Superior temporal gyrus (tissue), 1 donor: ENCODE measurements around the gene COL11A2.
A peak's percentile ranks its signal among the peaks of the same experiment; 100 is the strongest.

Source experiments
- DNase-seq: peaks from one replicate; pipeline ENCODE4 v3.0.0-alpha.2; 2016; ENCODE audit errors: extremely low spot score

Gene COL11A2

GRCh38 chr6:33192671-33193602, 670 bp upstream of the COL11A2 start:
- peak; percentile 62 for DNase-seq

DNA sequence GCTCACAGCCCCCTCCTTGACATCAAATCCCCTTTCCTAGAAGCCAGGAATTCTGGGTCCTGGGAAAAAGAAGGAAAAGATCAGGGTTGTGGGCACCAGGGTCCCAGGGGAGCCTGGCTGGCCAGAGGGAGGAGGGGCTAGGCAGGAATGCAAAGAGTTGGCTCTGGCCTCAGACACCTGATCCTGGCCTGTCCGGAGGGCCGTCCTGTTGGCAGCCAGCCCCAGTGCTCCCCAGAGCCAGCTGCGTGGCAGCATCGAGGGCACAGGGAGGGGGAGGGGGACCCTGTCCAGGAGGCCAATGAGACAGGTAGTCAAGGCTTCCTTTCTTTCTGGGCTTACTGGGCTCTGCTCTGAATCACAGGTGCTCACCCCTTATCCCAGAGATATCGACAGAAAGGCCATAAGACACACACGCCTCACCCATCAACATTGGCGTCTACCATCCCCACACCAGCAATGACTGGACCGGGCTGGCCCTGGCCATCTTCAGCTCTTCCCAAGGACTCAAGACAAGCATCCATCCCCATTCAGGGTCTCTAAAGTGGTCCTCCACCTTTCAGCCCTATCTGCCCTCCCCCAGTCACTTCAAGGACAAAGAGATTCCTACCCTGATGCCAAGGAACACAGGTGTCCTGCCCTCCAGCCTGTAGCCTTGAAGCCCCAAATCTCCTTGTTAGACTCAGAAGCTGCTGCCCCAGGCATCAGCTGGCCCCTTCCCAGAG, 723 bp downstream of the COL11A2 start:
- no peak for DNase-seq

GRCh38 chr6:33190504-33191107, 1.7 kb downstream of the COL11A2 start:
- DNase-seq: no peak

DNA sequence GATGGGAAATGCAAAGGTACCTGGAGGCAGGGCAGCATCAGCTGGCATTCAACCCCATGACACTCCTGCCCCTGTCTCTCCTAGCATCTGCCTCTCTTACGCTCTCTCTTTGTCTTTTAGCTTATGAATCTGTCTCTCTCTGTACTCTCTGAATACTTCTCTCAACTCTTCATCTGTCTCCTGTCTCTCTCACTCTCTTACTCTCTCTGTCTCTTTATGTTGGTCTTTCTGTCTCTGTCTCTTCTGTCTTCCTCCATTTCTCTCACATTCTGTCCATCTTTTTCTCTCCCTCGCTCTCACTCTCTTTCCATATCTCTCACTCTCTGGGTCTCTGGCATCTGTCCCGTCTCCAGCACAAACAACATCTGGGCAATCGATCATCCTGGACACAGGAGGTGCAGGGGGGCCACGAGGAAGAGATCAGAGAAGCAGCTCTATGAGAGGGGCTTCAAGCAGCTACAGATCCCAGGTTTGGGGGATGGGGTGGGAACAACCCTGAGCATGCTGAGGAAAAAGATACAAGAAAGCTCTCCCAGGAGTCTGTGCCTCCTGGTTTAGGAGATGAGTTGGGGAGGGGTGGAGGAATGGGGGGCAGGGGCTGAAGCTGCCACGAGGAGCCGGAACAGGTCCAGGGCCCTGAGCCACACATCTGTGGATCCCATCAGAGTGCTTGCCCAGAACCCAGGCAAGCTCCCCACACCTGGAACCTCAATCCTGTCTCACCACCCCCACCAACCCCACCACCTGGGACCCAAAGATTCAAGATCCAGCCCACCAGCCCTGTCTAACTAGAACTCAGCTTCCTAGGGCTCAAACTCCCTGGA, 2.4 kb downstream of the COL11A2 start:
- no peak for DNase-seq

GRCh38 chr6:33189164-33189563, 3.1 kb downstream of the COL11A2 start:
- DNase-seq: no peak

GRCh38 chr6:33187809-33188208, 4.5 kb downstream of the COL11A2 start:
- DNase-seq: no peak

DNA sequence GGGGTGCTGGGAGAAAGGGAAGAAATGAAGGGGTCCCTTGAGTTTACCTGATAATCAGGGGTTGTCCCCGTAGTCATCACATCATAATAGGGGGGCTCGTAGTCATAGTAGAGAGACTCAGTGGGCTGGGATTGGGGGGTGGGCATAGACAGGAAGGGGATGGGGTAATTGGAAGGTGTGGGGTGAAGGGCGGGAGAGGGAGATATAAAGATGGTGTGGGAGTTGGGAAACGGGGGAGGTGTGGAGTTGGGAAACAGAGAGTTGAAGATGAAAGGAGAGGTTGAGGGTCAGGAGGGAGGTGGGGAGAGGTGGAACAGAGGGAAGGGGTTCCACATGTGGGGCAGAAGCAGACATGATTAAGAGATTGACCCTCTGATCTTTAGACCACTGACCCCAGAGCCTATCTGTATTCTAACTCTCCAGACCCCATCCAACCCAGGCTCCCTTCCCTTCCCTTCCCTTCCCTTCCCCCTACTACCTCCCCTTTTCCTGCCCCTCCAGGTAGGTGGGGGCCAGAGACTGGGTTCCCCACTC, 6.5 kb downstream of the COL11A2 start:
- no peak for DNase-seq

GRCh38 chr6:33185190-33185589, 7.1 kb downstream of the COL11A2 start:
- no peak for DNase-seq

GRCh38 chr6:33183071-33183683, 9.1 kb downstream of the COL11A2 start:
- no peak for DNase-seq

- DNase-seq: no peak
These were observed 11.1 kb downstream of the COL11A2 start for GRCh38 chr6:33181141-33181540.

DNA sequence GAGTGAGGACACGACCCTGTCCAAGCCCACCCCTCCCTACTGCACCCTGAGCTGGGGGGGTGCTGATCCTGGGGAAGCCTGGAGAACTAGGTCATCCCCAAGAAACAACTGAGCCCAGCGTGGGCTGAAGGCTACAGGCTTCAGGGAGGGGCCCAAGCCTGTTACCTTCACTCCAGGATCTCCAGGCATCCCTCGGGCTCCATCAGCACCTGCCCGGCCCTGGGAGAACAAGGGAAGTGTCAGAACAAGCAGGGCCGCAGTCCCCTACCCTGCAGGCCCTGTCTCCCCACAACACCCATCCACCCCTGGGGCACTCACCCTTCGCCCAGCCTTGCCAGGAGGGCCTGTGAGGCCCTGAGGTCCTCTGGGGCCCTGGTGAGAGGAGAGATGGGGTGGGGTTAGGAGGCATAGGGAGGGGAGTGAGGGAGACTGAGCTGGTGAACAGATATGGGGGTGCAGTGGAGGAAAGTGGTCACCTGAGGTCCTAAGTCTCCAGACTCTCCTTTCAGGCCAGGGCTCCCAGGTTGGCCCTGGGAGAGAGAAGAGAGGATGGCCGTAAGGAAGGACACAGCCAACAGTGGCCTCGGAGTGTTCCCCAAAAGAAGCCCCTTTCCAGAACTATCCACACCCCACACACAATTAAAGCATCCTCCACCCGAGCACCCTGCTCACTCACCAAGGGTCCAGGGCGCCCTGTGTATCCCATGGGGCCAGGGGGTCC, 13.4 kb downstream of the COL11A2 start:
- DNase-seq: no peak

- DNase-seq: no peak
These were observed 14.5 kb downstream of the COL11A2 start for GRCh38 chr6:33177552-33178446.

DNA sequence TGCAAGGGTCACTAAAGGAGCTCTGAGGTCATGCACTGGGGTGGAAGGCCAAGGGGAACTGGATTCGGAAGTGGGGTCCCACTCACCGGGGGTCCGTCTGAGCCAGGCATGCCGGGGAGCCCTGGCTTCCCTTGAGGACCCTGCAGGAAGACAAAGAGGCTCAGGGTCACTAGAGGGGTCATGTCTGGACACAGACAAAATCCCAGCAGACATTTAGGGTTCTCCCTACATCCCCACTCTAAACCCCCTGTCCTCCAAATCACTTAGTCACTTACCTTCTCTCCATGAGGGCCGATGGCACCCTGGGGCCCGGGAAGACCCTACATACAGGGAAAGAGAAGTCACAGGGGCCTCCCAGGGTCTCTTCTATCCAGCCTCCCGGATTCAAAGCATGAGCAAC, 15.4 kb downstream of the COL11A2 start:
- no peak for DNase-seq

DNA sequence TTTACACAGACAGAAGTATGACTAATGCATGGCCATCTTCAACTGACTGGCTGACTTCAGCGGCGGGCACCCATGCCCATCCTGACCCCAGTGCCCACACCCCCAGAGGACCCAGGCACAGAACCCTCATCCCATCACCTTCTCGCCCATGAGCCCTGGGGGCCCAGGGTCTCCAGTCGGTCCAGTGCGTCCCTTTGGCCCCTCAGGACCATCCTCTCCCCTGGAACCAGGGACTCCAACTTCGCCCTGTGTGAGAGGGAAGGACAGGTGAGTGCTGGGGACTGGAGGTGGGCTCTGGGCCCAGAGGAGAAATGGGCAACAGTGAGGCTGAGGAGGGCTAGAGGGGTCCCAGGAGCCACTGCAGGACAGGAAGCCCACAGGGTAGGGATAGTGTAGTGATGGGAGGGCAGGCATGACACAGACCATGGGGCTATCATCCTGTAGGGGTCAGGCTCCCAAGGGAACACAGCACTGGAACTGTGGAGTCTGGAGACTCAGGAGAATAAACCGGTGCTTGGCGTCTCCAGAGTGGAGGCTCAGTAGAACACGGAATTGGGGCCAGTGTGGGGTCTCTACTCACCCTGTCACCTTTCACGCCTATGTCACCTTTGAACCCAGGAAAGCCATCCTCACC, 16.7 kb downstream of the COL11A2 start:
- DNase-seq: no peak

DNA sequence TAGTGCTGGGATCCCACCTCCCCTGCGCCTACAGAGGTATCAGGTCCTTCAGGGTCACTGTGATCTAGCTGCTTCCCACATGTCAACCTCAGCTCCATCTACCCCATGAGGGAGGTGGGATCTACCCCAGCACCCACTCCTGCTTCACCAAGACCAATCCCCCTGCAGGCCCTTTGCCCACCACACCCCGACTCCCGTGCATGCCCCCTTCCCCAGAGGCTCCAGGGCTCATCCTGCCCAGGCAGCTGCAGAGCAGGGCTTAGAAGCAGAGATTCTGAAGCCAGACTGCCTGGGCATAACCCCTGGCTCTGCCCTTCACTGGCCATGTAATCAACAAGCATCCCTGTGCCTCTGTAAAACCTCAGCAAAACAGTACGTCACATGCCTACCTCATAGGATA, 17.5 kb downstream of the COL11A2 start:
- DNase-seq: no peak

- DNase-seq: no peak
These were observed 18.6 kb downstream of the COL11A2 start for GRCh38 chr6:33173535-33174180.

DNA sequence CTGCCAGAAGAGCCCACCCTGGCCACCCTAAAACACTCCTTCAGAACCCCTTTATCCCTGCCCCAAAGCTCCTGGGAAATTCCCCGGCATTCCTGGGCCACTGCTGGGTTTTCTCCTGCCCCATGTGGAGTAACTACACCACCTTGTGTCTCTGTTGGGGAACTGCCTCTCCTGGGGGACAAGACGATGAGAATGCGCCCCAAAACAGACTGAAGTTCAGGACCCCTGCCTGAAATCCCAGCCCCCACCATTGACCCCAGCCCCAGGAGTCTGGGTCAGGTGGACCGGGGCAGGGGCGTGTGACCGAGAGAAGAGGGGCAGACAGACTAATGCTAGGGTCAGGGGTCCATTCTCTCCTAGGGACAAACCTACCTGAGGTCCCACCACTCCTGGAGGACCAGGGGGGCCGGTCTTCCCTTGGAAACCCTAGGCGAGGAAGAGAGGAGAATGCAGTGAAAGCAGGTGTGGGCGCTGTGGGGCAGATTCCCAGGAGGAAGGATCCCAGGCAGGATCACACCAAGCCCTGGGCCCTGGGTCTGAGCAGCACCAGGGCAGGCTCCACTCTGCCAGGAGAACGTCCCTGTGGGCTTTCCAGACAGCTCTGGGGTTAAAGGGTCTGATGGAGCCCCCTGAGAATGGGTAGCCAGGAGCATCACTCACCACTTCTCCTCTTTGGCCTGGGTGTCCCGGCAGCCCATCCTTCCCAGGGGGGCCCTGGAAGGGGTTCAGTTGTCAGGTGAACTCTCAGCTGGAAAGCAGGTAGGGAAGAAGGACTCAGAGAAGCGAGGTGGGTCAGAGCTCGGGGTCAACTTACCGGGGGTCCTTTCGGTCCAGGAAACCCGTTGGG, 19.4 kb downstream of the COL11A2 start:
- DNase-seq: no peak
